OCI-LY1 (cell line): ENCODE measurements around the gene GTF2H2C.
A peak's percentile ranks its signal among the peaks of the same experiment; 100 is the strongest.
"Not testable (repeated sequence)": the region's sequence is repeated elsewhere in the genome, so short reads cannot be mapped to it uniquely, and the experiment has no call there.

Experiments used
- H2AFZ ChIP-seq: fragments of 200-600 bp; sonication (generic), shearing (Covaris generic); 2 replicates; pipeline ENCODE4 v1.6.0; 2014; ENCODE audit warnings: antibody characterized with exemption, mild to moderate bottlenecking, low read length
- H3F3A ChIP-seq: fragments of 200-600 bp; sonication (generic), shearing (Covaris generic); 2 replicates; pipeline ENCODE4 v1.6.0; 2014; ENCODE audit warnings: mild to moderate bottlenecking, antibody characterized with exemption, low read length, moderate library complexity; ENCODE audit not compliant: insufficient read depth
- H3K27ac ChIP-seq: fragments of 200-600 bp; sonication (generic); 2 replicates; pipeline ENCODE4 v1.5.1; 2014; ENCODE audit warnings: low read length, mixed run types, mild to moderate bottlenecking, low read depth; ENCODE audit not compliant: poor library complexity, severe bottlenecking
- H3K27me3 ChIP-seq: fragments of 200-600 bp; sonication (generic); 2 replicates; pipeline ENCODE4 v1.6.0; 2014; ENCODE audit warnings: antibody characterized with exemption, mild to moderate bottlenecking, low read length, moderate library complexity; ENCODE audit not compliant: insufficient read depth
- H3K36me3 ChIP-seq: fragments of 200-600 bp; sonication (generic); 2 replicates; pipeline ENCODE4 v1.6.1; 2014; ENCODE audit warnings: mild to moderate bottlenecking, antibody characterized with exemption, low read length, moderate library complexity, mixed read lengths; ENCODE audit not compliant: insufficient read depth
- H3K4me1 ChIP-seq: fragments of 200-600 bp; sonication (generic); 2 replicates; pipeline ENCODE4 v1.5.1; 2014; ENCODE audit warnings: mild to moderate bottlenecking, low read length, moderate library complexity; ENCODE audit not compliant: insufficient read depth, severe bottlenecking
- H3K4me2 ChIP-seq: fragments of 200-600 bp; sonication (generic), shearing (Covaris generic); 2 replicates; pipeline ENCODE4 v1.6.1; 2014; ENCODE audit warnings: low read length
- H3K4me3 ChIP-seq: fragments of 200-600 bp; sonication (generic); 2 replicates; pipeline ENCODE4 v1.5.1; 2014; ENCODE audit warnings: low read length, low read depth, mild to moderate bottlenecking, mixed read lengths; ENCODE audit not compliant: poor library complexity, severe bottlenecking
- H3K79me2 ChIP-seq: fragments of 200-600 bp; shearing (Covaris generic); 2 replicates; pipeline ENCODE4 v1.6.1; 2016; ENCODE audit warnings: mixed run types, low read length, mixed read lengths; ENCODE audit not compliant: insufficient read depth
- H3K9ac ChIP-seq: fragments of 200-600 bp; sonication (generic), shearing (Covaris generic); 2 replicates; pipeline ENCODE4 v1.6.1; 2014; ENCODE audit warnings: mild to moderate bottlenecking, low read length, mixed read lengths
- H3K9me2 ChIP-seq: fragments of 200-600 bp; sonication (generic), shearing (Covaris generic); 2 replicates; pipeline ENCODE4 v1.6.1; 2014; ENCODE audit warnings: low read depth, mild to moderate bottlenecking, low read length, mixed read lengths
- H3K9me3 ChIP-seq: fragments of 200-600 bp; shearing (Covaris generic); 2 replicates; pipeline ENCODE4 v1.6.1; 2014; ENCODE audit warnings: low read length, mixed read lengths
- H4K20me1 ChIP-seq: fragments of 200-600 bp; sonication (generic), shearing (Covaris generic); 2 replicates; pipeline ENCODE4 v1.6.0; 2016; ENCODE audit warnings: mild to moderate bottlenecking, low read length; ENCODE audit not compliant: insufficient read depth
- EZH2 ChIP-seq: fragments of 200-600 bp; sonication (generic), shearing (Covaris generic); IDR thresholded peaks from 2 replicates; pipeline ENCODE4 v1.8.0; 2017; ENCODE audit warnings: borderline replicate concordance, mixed run types, mild to moderate bottlenecking, antibody characterized with exemption, low read length, moderate library complexity, mixed read lengths
- TF ChIP-seq, protein P1 (sequence below): fragments of 200-600 bp; sonication (generic), shearing (Covaris generic); IDR thresholded peaks from 2 replicates; pipeline ENCODE4 v1.5.1; 2017; ENCODE audit warnings: mild to moderate bottlenecking, antibody characterized with exemption, low read length, moderate library complexity, mixed read lengths

The GTF2H2C gene

DNA sequence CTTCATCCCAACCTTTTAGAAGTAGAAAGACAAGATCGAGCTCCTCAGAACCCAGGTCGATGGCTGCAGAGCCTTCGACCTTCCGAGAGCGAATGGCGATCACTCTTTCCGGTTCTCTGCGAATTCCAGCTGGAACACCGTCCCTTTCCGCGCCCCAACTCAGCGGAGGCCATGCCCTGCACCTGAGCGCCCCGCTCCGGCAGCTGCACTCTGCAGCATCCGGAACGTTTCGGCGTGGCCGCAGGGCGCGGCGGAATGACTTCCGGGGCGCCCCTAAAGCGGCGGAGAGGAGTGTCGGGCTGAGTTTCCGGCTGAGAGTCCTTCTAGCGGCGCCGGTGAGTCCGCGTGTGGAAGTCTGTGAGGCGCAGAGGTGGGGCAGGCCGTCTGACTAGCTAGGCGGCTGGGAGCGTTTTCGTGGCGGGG is at the start of gene GTF2H2C:
Gene GTF2H2C (plus strand): TSS at position 284 of the 423 bp plus-strand sequence. CDS start 4,942 bp downstream, outside the sequence.
- not testable (repeated sequence) for H4K20me1 ChIP-seq, H3K79me2 ChIP-seq, H3K9me3 ChIP-seq, H3K9me2 ChIP-seq, H3K4me1 ChIP-seq, H3F3A ChIP-seq, H3K27me3 ChIP-seq, H3K27ac ChIP-seq, H3K36me3 ChIP-seq
- Histone ChIP-seq H3K9ac (peak within 1 kb of the TSS; percentile 69), H3K4me3 (peak within 1 kb of the TSS; percentile 61), H2AFZ (0 out of 2 replicates have a peak within 1 kb of the TSS, but pooled peaks have one; percentile 71), H3K4me2 (peak within 1 kb of the TSS; percentile 74)
- TF ChIP-seq, protein P1, sequence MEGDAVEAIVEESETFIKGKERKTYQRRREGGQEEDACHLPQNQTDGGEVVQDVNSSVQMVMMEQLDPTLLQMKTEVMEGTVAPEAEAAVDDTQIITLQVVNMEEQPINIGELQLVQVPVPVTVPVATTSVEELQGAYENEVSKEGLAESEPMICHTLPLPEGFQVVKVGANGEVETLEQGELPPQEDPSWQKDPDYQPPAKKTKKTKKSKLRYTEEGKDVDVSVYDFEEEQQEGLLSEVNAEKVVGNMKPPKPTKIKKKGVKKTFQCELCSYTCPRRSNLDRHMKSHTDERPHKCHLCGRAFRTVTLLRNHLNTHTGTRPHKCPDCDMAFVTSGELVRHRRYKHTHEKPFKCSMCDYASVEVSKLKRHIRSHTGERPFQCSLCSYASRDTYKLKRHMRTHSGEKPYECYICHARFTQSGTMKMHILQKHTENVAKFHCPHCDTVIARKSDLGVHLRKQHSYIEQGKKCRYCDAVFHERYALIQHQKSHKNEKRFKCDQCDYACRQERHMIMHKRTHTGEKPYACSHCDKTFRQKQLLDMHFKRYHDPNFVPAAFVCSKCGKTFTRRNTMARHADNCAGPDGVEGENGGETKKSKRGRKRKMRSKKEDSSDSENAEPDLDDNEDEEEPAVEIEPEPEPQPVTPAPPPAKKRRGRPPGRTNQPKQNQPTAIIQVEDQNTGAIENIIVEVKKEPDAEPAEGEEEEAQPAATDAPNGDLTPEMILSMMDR, result peak; percentile 40

DNA sequence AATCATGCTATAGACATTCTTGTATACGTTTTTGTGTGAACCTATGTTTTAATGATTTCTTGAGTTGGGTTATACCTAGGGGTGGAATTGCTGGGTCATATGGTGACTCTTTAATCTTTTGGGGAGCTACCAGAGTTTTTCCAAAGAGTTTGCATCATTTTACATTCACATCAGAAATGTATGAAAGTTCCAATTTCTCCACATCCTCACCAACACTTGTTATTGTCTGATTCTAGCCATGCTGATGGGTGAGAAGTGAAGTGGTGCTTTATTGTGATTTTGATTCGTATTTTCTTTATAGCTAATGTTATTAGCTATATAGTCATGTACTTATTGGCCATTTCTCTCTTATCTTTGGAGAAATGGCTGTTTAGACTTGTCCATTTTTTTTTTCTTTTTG is 49.3 kb upstream of the GTF2H2C start:
- Histone ChIP-seq H3K27ac (no peak overlapping the region), H3K27me3 (no peaks in the 10 kb centered on the region), H2AFZ (no peak overlapping the region), H3K36me3 (no peaks in the 10 kb centered on the region), H3F3A (no peaks in the 10 kb centered on the region), H3K9me3 (no peaks in the 10 kb centered on the region), H3K4me1 (no peaks in the 10 kb centered on the region), H3K4me3 (no peak overlapping the region), H4K20me1 (no peaks in the 10 kb centered on the region), H3K79me2 (no peaks in the 10 kb centered on the region), H3K9ac (no peak overlapping the region), H3K4me2 (no peak overlapping the region), H3K9me2 (no peaks in the 10 kb centered on the region)
- TF ChIP-seq, protein P1, result no peak
- no peak for TF ChIP-seq EZH2

DNA sequence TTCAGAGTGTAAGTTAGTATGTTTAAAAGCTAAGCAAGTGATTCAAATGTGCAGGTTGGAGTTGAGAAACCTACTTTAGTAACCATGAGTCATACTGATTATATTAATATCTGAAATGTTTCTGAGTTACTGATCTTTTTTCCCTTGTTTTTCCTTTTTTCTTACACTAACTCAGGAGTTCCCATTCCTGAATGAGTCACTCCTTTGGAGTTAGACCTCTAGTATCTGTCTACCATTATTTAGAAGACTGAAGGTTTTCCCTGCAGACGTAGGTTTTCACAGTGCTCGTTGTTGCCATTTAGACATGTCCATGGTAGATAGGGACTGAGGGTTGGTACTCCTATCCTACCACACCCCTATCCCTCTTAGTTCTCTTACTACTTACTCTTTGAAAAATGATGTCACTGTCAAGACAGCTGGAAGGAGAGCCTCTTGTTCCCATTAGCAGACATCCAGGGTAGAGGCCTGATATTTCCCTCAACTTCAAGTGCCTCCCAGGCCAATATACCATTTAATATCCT is 47.2 kb upstream of the GTF2H2C start:
- no peaks in the 10 kb centered on the region for H3F3A ChIP-seq
- H4K20me1 ChIP-seq, result no peaks in the 10 kb centered on the region
- H2AFZ ChIP-seq, result no peak overlapping the region
- H3K9me2 ChIP-seq, result no peaks in the 10 kb centered on the region
- H3K27ac ChIP-seq, result no peak overlapping the region
- no peak overlapping the region for H3K4me3 ChIP-seq
- no peaks in the 10 kb centered on the region for H3K27me3 ChIP-seq
- no peak overlapping the region for H3K4me2 ChIP-seq
- H3K36me3 ChIP-seq, result no peaks in the 10 kb centered on the region
- no peak for TF ChIP-seq EZH2
- TF ChIP-seq, protein P1, result no peak
- no peaks in the 10 kb centered on the region for H3K79me2 ChIP-seq
- no peak overlapping the region for H3K9ac ChIP-seq
- no peaks in the 10 kb centered on the region for H3K4me1 ChIP-seq
- H3K9me3 ChIP-seq, result no peaks in the 10 kb centered on the region

DNA sequence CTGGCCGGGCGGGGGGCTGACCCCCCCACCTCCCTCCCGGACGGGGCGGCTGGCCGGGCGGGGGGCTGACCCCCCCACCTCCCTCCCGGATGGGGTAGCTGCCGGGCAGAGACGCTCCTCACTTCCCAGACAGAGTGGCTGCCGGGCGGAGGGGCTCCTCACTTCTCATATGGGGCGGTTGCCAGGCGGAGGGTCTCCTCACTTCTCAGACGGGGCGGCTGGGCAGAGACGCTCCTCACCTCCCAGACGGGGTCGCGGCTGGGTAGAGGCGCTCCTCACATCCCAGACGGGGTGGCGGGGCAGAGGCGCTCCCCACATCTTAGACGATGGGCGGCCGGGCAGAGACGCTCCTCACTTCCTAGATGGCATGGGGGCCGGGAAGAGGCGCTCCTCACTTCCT is 44.4 kb upstream of the GTF2H2C start:
- not testable (repeated sequence) for H4K20me1 ChIP-seq, H3K9me2 ChIP-seq, H3K9ac ChIP-seq, H3K79me2 ChIP-seq, H3F3A ChIP-seq, H3K4me3 ChIP-seq, H3K9me3 ChIP-seq, H3K4me1 ChIP-seq, H3K4me2 ChIP-seq, H3K36me3 ChIP-seq, H3K27ac ChIP-seq, H2AFZ ChIP-seq, H3K27me3 ChIP-seq
